ENCODE results near the gene LONP2. TPM values are rescaled to one million over a fixed set of nuclear protein-coding genes. Genes with fewer than 3 reads are reported as not detected.
A peak's percentile ranks its signal among the peaks of the same experiment; 100 is the strongest.
"Not testable (repeated sequence)": the region's sequence is repeated elsewhere in the genome, so short reads cannot be mapped to it uniquely, and the experiment has no call there.

LONP2 gene
- total RNA-seq, 1 donor from 2014 or later: 74.2 TPM

- DNase-seq (no peak), ATAC-seq (no peak)
- intact Hi-C loops (cut with micrococcal nuclease): no loop called here
Measured at GRCh38 chr16:48232493-48233040, 11.5 kb upstream of the LONP2 start.

- no peak for ATAC-seq
- no peak for DNase-seq
- intact Hi-C loops (cut with micrococcal nuclease): no loop called here
Measured at GRCh38 chr16:48234630-48235029, 9.5 kb upstream of the LONP2 start.

GRCh38 chr16:48235058-48235555 is 9.0 kb upstream of the LONP2 start:
- intact Hi-C loops (cut with micrococcal nuclease): no loop called here
- ATAC-seq (no peak), DNase-seq (no peak)

GRCh38 chr16:48235556-48236136 is 8.5 kb upstream of the LONP2 start:
- intact Hi-C loops (cut with micrococcal nuclease): no loop called here
- DNase-seq (no peak), ATAC-seq (no peak)

GRCh38 chr16:48236286-48236685 is 7.8 kb upstream of the LONP2 start:
- no peak for ATAC-seq
- intact Hi-C loops (cut with micrococcal nuclease): no loop called here
- DNase-seq: no peak

- ATAC-seq; intact Hi-C loops (cut with micrococcal nuclease); DNase-seq: not testable (repeated sequence)
Measured at GRCh38 chr16:48240147-48240546, 4.0 kb upstream of the LONP2 start.

- intact Hi-C loops (cut with micrococcal nuclease): no loop called here
- ATAC-seq (no peak), DNase-seq (no peak)
Measured at GRCh38 chr16:48244863-48245195, 729 bp downstream of the LONP2 start.

GRCh38 chr16:48246066-48246465 is 2.0 kb downstream of the LONP2 start:
- DNase-seq: no peak
- ATAC-seq: no peak
- intact Hi-C loops (cut with micrococcal nuclease): no loop called here

- DNase-seq: no peak
- intact Hi-C loops (cut with micrococcal nuclease): no loop called here
- no peak for ATAC-seq
Measured at GRCh38 chr16:48247311-48247710, 3.2 kb downstream of the LONP2 start, which contains the start of gene ABCC11. Gene ABCC11, minus strand, starts transcription at chr16:48247539. Its CDS starts 15,618 bp downstream, at chr16:48231921.

- no peak for ATAC-seq
- intact Hi-C loops (cut with micrococcal nuclease): no loop called here
Measured at GRCh38 chr16:48250520-48251278, 6.6 kb downstream of the LONP2 start.

GRCh38 chr16:48252013-48252412 is 7.9 kb downstream of the LONP2 start:
- intact Hi-C loops (cut with micrococcal nuclease): no loop called here
- DNase-seq (no peak), ATAC-seq (no peak)

More at GRCh38 chr16:48250520-48251278, 6.6 kb downstream of the LONP2 start:
- DNase-seq: no peak

- DNase-seq (no peak), ATAC-seq (no peak)
- intact Hi-C loops (cut with micrococcal nuclease): no loop called here
Measured at GRCh38 chr16:48256579-48257177, 12.6 kb downstream of the LONP2 start.

GRCh38 chr16:48261569-48261968 is 17.5 kb downstream of the LONP2 start:
- intact Hi-C loops (cut with micrococcal nuclease): no loop called here
- DNase-seq (no peak), ATAC-seq (no peak)

- intact Hi-C loops (cut with micrococcal nuclease): no loop called here
Measured at GRCh38 chr16:48262631-48263030, 18.5 kb downstream of the LONP2 start.

GRCh38 chr16:48269011-48269410 is 24.9 kb downstream of the LONP2 start:
- DNase-seq (no peak), ATAC-seq (no peak)
- intact Hi-C loops (cut with micrococcal nuclease): no loop called here

More at GRCh38 chr16:48262631-48263030, 18.5 kb downstream of the LONP2 start:
- no peak for DNase-seq
- ATAC-seq: no peak

GRCh38 chr16:48271728-48272127 is 27.6 kb downstream of the LONP2 start:
- DNase-seq (no peak), ATAC-seq (peak; percentile 33)
- intact Hi-C loops (cut with micrococcal nuclease): no loop called here

GRCh38 chr16:48272837-48273421 is 28.8 kb downstream of the LONP2 start:
- peak; percentile 78 for ATAC-seq
- no peak for DNase-seq
- intact Hi-C loops (cut with micrococcal nuclease): no loop called here

- no peak for ATAC-seq
- no peak for DNase-seq
- intact Hi-C loops (cut with micrococcal nuclease): no loop called here
Measured at GRCh38 chr16:48274476-48274875, 30.4 kb downstream of the LONP2 start.

GRCh38 chr16:48276102-48276501 is 32.0 kb downstream of the LONP2 start:
- DNase-seq (no peak), ATAC-seq (peak; percentile 51)
- intact Hi-C loops (cut with micrococcal nuclease): no loop called here

- ATAC-seq (no peak), DNase-seq (no peak)
- intact Hi-C loops (cut with micrococcal nuclease): no loop called here
Measured at GRCh38 chr16:48277158-48277557, 33.1 kb downstream of the LONP2 start.

Measured in left ventricle myocardium superior (tissue), 1 donor.